GM19328 (cell line): ENCODE measurements around the gene CISD2.
"Not testable (repeated sequence)": the region's sequence is repeated elsewhere in the genome, so short reads cannot be mapped to it uniquely, and the experiment has no call there.

Experiments
- ATAC-seq: cut with Tn5 transposase; IDR thresholded peaks from one replicate; pipeline ENCODE4 v1.9.1; 2021; ENCODE audit warnings: mild to moderate bottlenecking, moderate library complexity; ENCODE audit not compliant: unreplicated experiment

CISD2 gene

GRCh38 chr4:102901804-102902203, 33.0 kb downstream of the CISD2 start:
- ATAC-seq, result no peak

- ATAC-seq, result no peak
Observed at GRCh38 chr4:102918859-102919258, 50.1 kb downstream of the CISD2 start.

- ATAC-seq, result not testable (repeated sequence)
Observed at GRCh38 chr4:102919697-102920096, 50.9 kb downstream of the CISD2 start.

- no peak for ATAC-seq
Observed at GRCh38 chr4:102935716-102936115, 66.9 kb downstream of the CISD2 start.

GRCh38 chr4:102938063-102938462, 69.3 kb downstream of the CISD2 start:
- not testable (repeated sequence) for ATAC-seq
